Measurements from ENCODE around the gene NCAPG2.

DNA sequence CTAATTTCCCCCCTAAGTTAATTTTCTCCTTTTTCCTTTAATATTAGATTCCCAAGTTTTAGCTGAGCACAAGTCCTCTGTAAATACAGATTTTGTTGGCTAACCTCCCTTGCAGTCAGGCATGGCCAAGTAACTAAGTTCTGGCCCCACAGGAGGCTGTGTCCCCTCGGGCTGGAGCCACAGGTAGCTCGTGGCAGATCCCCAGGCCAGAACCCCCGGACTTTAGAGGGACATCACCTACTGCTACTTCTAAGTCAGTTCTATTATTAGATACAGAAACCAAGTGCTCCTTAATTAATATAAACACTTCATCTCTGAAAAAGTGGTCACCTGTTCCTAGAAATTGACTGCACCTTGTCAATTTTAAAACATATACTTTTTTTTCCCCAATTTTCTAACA lies 46.1 kb upstream of the NCAPG2 start:
- TF ChIP-seq NFRKB (IDR thresholded peaks at IDR 0.05), result no peak
- TF ChIP-seq CTBP1 (IDR thresholded peaks at IDR 0.05; ENCODE audit: borderline replicate concordance), result no peak
- no peak for TF ChIP-seq SP1 (IDR thresholded peaks at IDR 0.05)
- TF ChIP-seq, protein P1, sequence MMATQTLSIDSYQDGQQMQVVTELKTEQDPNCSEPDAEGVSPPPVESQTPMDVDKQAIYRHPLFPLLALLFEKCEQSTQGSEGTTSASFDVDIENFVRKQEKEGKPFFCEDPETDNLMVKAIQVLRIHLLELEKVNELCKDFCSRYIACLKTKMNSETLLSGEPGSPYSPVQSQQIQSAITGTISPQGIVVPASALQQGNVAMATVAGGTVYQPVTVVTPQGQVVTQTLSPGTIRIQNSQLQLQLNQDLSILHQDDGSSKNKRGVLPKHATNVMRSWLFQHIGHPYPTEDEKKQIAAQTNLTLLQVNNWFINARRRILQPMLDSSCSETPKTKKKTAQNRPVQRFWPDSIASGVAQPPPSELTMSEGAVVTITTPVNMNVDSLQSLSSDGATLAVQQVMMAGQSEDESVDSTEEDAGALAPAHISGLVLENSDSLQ (IDR thresholded peaks at IDR 0.05), result no peak
- TF ChIP-seq SUZ12 (IDR thresholded peaks at IDR 0.05), result no peak
- TF ChIP-seq BHLHE40 (IDR thresholded peaks at IDR 0.05; ENCODE audit: borderline replicate concordance), result no peak
- TF ChIP-seq FOXM1 (IDR thresholded peaks at IDR 0.05; ENCODE audit: borderline replicate concordance), result no peak
- TF ChIP-seq ZNF384 (IDR thresholded peaks at IDR 0.05), result no peak
- no peak for TF ChIP-seq ARNT (IDR thresholded peaks at IDR 0.05)
- no peak for TF ChIP-seq TARDBP (IDR thresholded peaks at IDR 0.05)
- TF ChIP-seq FOXK2 (IDR thresholded peaks at IDR 0.05), result no peak
- TF ChIP-seq L3MBTL2 (conservative IDR thresholded peaks at IDR 0.05), result no peak

All from HEK293T (cell line).